SK-N-SH treated with all-trans-retinoic acid at 6 μM for 48 hours (cell line): Measurements from ENCODE around the gene ASTN2.
"Not testable (repeated sequence)": the region's sequence is repeated elsewhere in the genome, so short reads cannot be mapped to it uniquely, and the experiment has no call there.

ENCODE experiments used
- ATAC-seq: fragments of 200-7000 bp; cut with Tn5 transposase; 3 replicates; pipeline ENCODE4 v1.9.1; 2020; ENCODE audit warnings: mild to moderate bottlenecking, moderate library complexity
- ARNTL ChIP-seq: fragments of 450-650 bp; formaldehyde crosslinking; IDR thresholded peaks from 2 replicates; pipeline ENCODE4 v1.5.0; 2020; ENCODE audit warnings: low read depth, mild to moderate bottlenecking, moderate library complexity, borderline replicate concordance
- BACH2 ChIP-seq: fragments of 250-450 bp; sonication (Bioruptor Pico); IDR thresholded peaks from 2 replicates; pipeline ENCODE4 v1.9.0; 2021; ENCODE audit warnings: mild to moderate bottlenecking, borderline replicate concordance
- CSDC2 ChIP-seq: fragments of 250-450 bp; sonication (Bioruptor Pico); IDR thresholded peaks from 2 replicates; pipeline ENCODE4 v1.5.0; 2020; ENCODE audit warnings: mild to moderate bottlenecking, moderate library complexity
- ESRRG ChIP-seq: fragments of 250-450 bp; sonication (Bioruptor Pico); IDR thresholded peaks from 2 replicates; pipeline ENCODE4 v1.6.1; 2021; ENCODE audit warnings: mild to moderate bottlenecking
- GLIS3 ChIP-seq: fragments of 250-450 bp; sonication (Bioruptor Pico); IDR thresholded peaks from 2 replicates; pipeline ENCODE4 v1.5.0; 2020; ENCODE audit warnings: mild to moderate bottlenecking, moderate library complexity
- ISL1 ChIP-seq: fragments of 250-450 bp; sonication (Bioruptor Pico); IDR thresholded peaks from 2 replicates; pipeline ENCODE4 v2.1.2; 2022; ENCODE audit warnings: mild to moderate bottlenecking, moderate library complexity
- OSR1 ChIP-seq: fragments of 250-450 bp; sonication (Bioruptor Pico); IDR thresholded peaks from 2 replicates; pipeline ENCODE4 v1.8.0; 2022; ENCODE audit warnings: moderate library complexity, mild to moderate bottlenecking, inconsistent platforms
- PATZ1 ChIP-seq: fragments of 250-450 bp; sonication (Bioruptor Pico); IDR thresholded peaks from 2 replicates; pipeline ENCODE4 v1.8.0; 2020; ENCODE audit warnings: mild to moderate bottlenecking, moderate library complexity, borderline replicate concordance
- POU6F1 ChIP-seq: fragments of 250-450 bp; sonication (Bioruptor Pico); IDR thresholded peaks from 2 replicates; pipeline ENCODE4 v1.8.0; 2021; ENCODE audit warnings: low read depth, mild to moderate bottlenecking, moderate library complexity, borderline replicate concordance
- PPARA ChIP-seq: fragments of 250-450 bp; sonication (Bioruptor Pico); IDR thresholded peaks from 2 replicates; pipeline ENCODE4 v1.5.0; 2020; ENCODE audit warnings: mild to moderate bottlenecking, borderline replicate concordance
- RARB ChIP-seq: fragments of 250-450 bp; sonication (Bioruptor Pico); IDR thresholded peaks from 2 replicates; pipeline ENCODE4 v1.8.0; 2021; ENCODE audit warnings: mild to moderate bottlenecking, moderate library complexity
- TOX ChIP-seq: fragments of 250-450 bp; sonication (Bioruptor Pico); IDR thresholded peaks from 2 replicates; pipeline ENCODE4 v1.8.0; 2021; ENCODE audit warnings: mild to moderate bottlenecking, moderate library complexity, borderline replicate concordance
- ZC3H10 ChIP-seq: fragments of 250-450 bp; sonication (Bioruptor Pico); IDR thresholded peaks from 2 replicates; pipeline ENCODE4 v1.5.1; 2021; ENCODE audit warnings: mild to moderate bottlenecking, moderate library complexity
- ZFP3 ChIP-seq: fragments of 250-450 bp; sonication (Bioruptor Pico); IDR thresholded peaks from 2 replicates; pipeline ENCODE4 v1.5.0; 2020; ENCODE audit warnings: mild to moderate bottlenecking, moderate library complexity
- ZFP30 ChIP-seq: fragments of 450-650 bp; formaldehyde crosslinking; IDR thresholded peaks from 2 replicates; pipeline ENCODE4 v1.5.0; 2022; ENCODE audit warnings: mild to moderate bottlenecking, moderate library complexity
- ZNF70 ChIP-seq: fragments of 450-650 bp; formaldehyde crosslinking; IDR thresholded peaks from 2 replicates; pipeline ENCODE4 v1.5.0; 2020; ENCODE audit warnings: mild to moderate bottlenecking, moderate library complexity
- ZNF8 ChIP-seq: fragments of 450-650 bp; formaldehyde crosslinking; IDR thresholded peaks from 2 replicates; pipeline ENCODE4 v1.5.0; 2020; ENCODE audit warnings: mild to moderate bottlenecking, moderate library complexity
- TF ChIP-seq, protein P1 (sequence below): fragments of 250-450 bp; sonication (Bioruptor Pico); IDR thresholded peaks from 2 replicates; pipeline ENCODE4 v1.5.0; 2020; ENCODE audit warnings: mild to moderate bottlenecking, moderate library complexity
- TF ChIP-seq, protein P2 (sequence below): fragments of 250-450 bp; sonication (Bioruptor Pico); IDR thresholded peaks from 2 replicates; pipeline ENCODE4 v1.5.1; 2021; ENCODE audit warnings: mild to moderate bottlenecking, moderate library complexity

Gene ASTN2

DNA sequence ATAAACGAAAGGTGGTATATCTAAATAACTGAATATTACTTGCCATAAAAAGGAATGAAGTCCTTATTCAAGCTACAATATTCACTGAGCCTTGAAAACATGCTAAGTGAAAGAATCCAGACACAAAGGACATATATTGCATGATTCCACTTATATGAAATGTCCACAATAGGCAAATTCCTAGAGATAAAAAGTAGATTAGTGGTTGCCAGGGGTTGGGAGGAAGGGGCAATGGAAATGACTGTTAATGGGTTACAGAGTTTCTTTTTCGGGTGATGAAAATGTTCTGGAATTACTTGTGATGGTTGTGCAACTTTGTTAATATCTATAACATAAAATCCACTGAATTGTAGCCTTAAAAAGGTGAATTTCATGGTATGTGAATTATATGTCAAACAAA lies 954.8 kb downstream of the ASTN2 start:
- TF ChIP-seq ISL1, result no peak
- no peak for ATAC-seq

GRCh38 chr9:116459576-116459975 lies 955.3 kb downstream of the ASTN2 start:
- no peak for TF ChIP-seq PATZ1
- no peak for TF ChIP-seq RARB (CRISPR knock-in tag)
- no peak for TF ChIP-seq GLIS3 (CRISPR knock-in tag)
- TF ChIP-seq POU6F1 (CRISPR knock-in tag), result no peak
- TF ChIP-seq, protein P1, sequence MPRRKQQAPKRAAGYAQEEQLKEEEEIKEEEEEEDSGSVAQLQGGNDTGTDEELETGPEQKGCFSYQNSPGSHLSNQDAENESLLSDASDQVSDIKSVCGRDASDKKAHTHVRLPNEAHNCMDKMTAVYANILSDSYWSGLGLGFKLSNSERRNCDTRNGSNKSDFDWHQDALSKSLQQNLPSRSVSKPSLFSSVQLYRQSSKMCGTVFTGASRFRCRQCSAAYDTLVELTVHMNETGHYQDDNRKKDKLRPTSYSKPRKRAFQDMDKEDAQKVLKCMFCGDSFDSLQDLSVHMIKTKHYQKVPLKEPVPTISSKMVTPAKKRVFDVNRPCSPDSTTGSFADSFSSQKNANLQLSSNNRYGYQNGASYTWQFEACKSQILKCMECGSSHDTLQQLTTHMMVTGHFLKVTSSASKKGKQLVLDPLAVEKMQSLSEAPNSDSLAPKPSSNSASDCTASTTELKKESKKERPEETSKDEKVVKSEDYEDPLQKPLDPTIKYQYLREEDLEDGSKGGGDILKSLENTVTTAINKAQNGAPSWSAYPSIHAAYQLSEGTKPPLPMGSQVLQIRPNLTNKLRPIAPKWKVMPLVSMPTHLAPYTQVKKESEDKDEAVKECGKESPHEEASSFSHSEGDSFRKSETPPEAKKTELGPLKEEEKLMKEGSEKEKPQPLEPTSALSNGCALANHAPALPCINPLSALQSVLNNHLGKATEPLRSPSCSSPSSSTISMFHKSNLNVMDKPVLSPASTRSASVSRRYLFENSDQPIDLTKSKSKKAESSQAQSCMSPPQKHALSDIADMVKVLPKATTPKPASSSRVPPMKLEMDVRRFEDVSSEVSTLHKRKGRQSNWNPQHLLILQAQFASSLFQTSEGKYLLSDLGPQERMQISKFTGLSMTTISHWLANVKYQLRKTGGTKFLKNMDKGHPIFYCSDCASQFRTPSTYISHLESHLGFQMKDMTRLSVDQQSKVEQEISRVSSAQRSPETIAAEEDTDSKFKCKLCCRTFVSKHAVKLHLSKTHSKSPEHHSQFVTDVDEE (CRISPR knock-in tag), result no peak
- no peak for TF ChIP-seq ZC3H10
- TF ChIP-seq ARNTL (CRISPR knock-in tag), result no peak
- no peak for TF ChIP-seq ISL1
- no peak for TF ChIP-seq ZNF70 (CRISPR knock-in tag)
- no peak for TF ChIP-seq BACH2
- no peak for TF ChIP-seq PPARA (CRISPR knock-in tag)
- no peak for TF ChIP-seq OSR1 (CRISPR knock-in tag)
- TF ChIP-seq ZFP3 (CRISPR knock-in tag), result no peak

DNA sequence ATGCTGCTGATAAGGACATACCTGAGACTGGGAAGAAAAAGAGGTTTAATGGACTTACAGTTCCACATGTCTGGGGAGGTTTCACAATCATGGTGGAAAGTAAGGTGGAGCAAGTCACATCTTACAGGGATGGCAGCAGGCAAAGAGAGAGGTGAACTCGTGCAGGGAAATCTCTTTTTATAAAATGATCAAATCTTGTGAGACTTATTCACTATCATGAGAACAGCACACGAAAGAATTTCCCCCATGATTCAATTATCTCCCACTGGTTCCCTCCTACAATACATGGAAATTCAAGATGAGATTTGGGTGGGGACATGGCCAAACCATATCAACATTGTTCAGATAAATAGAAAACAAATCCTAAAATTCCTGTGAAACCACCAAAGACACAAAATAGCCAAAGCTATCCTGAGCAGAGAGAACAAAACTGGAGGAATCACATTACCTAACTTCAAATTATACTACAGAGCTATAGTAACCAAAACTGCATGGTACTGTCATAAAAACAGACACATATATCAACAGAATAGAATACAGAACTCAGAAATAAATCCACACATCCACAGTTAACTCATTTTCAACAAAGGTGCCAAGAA lies 958.3 kb downstream of the ASTN2 start:
- TF ChIP-seq BACH2 (no peak), TOX (no peak), ZFP3 (CRISPR knock-in tag) (no peak), ISL1 (no peak), OSR1 (CRISPR knock-in tag) (no peak), CSDC2 (CRISPR knock-in tag) (no peak), ZFP30 (no peak), ZC3H10 (no peak), ESRRG (CRISPR knock-in tag) (no peak), ZNF8 (CRISPR knock-in tag) (no peak)
- TF ChIP-seq, protein P2, sequence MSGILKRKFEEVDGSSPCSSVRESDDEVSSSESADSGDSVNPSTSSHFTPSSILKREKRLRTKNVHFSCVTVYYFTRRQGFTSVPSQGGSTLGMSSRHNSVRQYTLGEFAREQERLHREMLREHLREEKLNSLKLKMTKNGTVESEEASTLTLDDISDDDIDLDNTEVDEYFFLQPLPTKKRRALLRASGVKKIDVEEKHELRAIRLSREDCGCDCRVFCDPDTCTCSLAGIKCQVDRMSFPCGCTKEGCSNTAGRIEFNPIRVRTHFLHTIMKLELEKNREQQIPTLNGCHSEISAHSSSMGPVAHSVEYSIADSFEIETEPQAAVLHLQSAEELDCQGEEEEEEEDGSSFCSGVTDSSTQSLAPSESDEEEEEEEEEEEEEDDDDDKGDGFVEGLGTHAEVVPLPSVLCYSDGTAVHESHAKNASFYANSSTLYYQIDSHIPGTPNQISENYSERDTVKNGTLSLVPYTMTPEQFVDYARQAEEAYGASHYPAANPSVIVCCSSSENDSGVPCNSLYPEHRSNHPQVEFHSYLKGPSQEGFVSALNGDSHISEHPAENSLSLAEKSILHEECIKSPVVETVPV (CRISPR knock-in tag), result no peak
- TF ChIP-seq, protein P1 (CRISPR knock-in tag), result no peak
- TF ChIP-seq, all 23 proteins: peak for 0
- no peak for ATAC-seq

More at GRCh38 chr9:116459576-116459975, 955.3 kb downstream of the ASTN2 start:
- ATAC-seq, result no peak

DNA sequence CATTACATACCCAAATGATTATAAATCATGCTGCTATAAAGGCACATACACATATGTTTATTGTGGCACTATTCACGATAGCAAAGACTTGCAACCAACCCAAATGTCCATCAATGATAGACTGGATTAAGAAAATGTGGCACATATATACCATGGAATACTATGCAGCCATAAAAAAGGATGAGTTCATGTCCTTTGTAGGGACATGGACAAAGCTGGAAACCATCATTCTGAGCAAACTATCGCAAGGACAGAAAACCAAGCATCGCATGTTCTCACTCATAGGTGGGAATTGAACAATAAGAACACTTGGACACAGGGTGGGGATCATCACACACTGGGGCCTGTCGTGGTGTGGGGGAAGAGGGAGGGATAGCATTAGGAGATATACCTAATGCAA lies 960.3 kb downstream of the ASTN2 start:
- not testable (repeated sequence) for ATAC-seq
